ENCODE data around the gene CCDC137.

Gene CCDC137

GRCh38 chr17:81664051-81664470 is 2.5 kb upstream of the CCDC137 start:
- Histone ChIP-seq H3K4me3 (replicated peaks; ENCODE audit: insufficient read depth, low read length) (no peak overlapping the region), H3K27ac (replicated peaks) (no peak overlapping the region), H3K27me3 (ENCODE audit: insufficient read depth, poor library complexity, severe bottlenecking) (no peaks in the 10 kb centered on the region)
- no peak for TF ChIP-seq SPI1 (IDR thresholded peaks at IDR 0.05; ENCODE audit: borderline replicate concordance, low read depth)
- no peak for DNase-seq (ENCODE audit: low read depth in 1 of 2, low spot score in 1 of 2)

GRCh38 chr17:81665205-81666091 is 1.1 kb upstream of the CCDC137 start:
- Histone ChIP-seq H3K27ac (replicated peaks) (peak overlapping the region; percentile 93), H3K27me3 (ENCODE audit: insufficient read depth, poor library complexity, severe bottlenecking) (no peaks in the 10 kb centered on the region), H3K4me3 (replicated peaks; ENCODE audit: insufficient read depth, low read length) (peak overlapping the region; percentile 93)
- peak; percentile 4 for TF ChIP-seq REST (IDR thresholded peaks at IDR 0.05; ENCODE audit: insufficient replicate concordance, low read depth)
- no peak for TF ChIP-seq GABPA (IDR thresholded peaks at IDR 0.05; ENCODE audit: low read depth)
- peak; percentile 60 to 62 for DNase-seq (ENCODE audit: low read depth in 1 of 2, low spot score in 1 of 2)

GRCh38 chr17:81666092-81666341 is 520 bp upstream of the CCDC137 start:
- DNase-seq (ENCODE audit: low read depth in 1 of 2, low spot score in 1 of 2): peak in 1 of 2 experiments; percentile 45
- Histone ChIP-seq H3K27ac (replicated peaks) (peak overlapping the region; percentile 93), H3K27me3 (ENCODE audit: insufficient read depth, poor library complexity, severe bottlenecking) (no peaks in the 10 kb centered on the region), H3K4me3 (replicated peaks; ENCODE audit: insufficient read depth, low read length) (peak overlapping the region; percentile 93)
- TF ChIP-seq GABPA (IDR thresholded peaks at IDR 0.05; ENCODE audit: low read depth) (no peak), POLR2AphosphoS5 (IDR thresholded peaks at IDR 0.05; ENCODE audit: low read depth) (no peak; the same call in 1 of the 2 replicates), REST (IDR thresholded peaks at IDR 0.05; ENCODE audit: insufficient replicate concordance, low read depth) (no peak), SPI1 (IDR thresholded peaks at IDR 0.05; ENCODE audit: borderline replicate concordance, low read depth) (no peak)

- TF ChIP-seq CTCF (IDR thresholded peaks at IDR 0.05; ENCODE audit: insufficient read depth, low read length) (peak; percentile 40), REST (IDR thresholded peaks at IDR 0.05; ENCODE audit: insufficient replicate concordance, low read depth) (no peak)
- peak; percentile 35 to 82 for DNase-seq (ENCODE audit: low read depth in 1 of 2, low spot score in 1 of 2)
These were observed 1.2 kb downstream of the CCDC137 start for GRCh38 chr17:81667754-81668153.

More at GRCh38 chr17:81667754-81668153, 1.2 kb downstream of the CCDC137 start:
- Histone ChIP-seq H3K27me3 (ENCODE audit: insufficient read depth, poor library complexity, severe bottlenecking) (no peaks in the 10 kb centered on the region), H3K4me3 (replicated peaks; ENCODE audit: insufficient read depth, low read length) (peak overlapping the region; percentile 49), H3K27ac (replicated peaks) (peak overlapping the region; percentile 93)
